H7 (cell line): ENCODE data around the gene CA12. TPM values are rescaled to one million over a fixed set of nuclear protein-coding genes. Genes with fewer than 3 reads are reported as not detected.
A peak's percentile ranks its signal among the peaks of the same experiment; 100 is the strongest.
"Not testable (repeated sequence)": the region's sequence is repeated elsewhere in the genome, so short reads cannot be mapped to it uniquely, and the experiment has no call there.

Experiments used
- DNase-seq: peaks from one replicate; pipeline ENCODE4 v3.0.0; 2012
- H3K27me3 ChIP-seq: 2 replicates; pipeline ENCODE4 v1.6.0; 2011; ENCODE audit warnings: mild to moderate bottlenecking, low read length; ENCODE audit not compliant: control insufficient read depth, insufficient read depth
- H3K36me3 ChIP-seq: replicated peaks from 2 replicates; pipeline ENCODE4 v1.5.1; 2011; ENCODE audit warnings: low read length; ENCODE audit not compliant: control insufficient read depth, insufficient read depth
- H3K4me3 ChIP-seq: 2 replicates; pipeline ENCODE4 v1.5.1; 2011; ENCODE audit warnings: low read depth, mild to moderate bottlenecking, control low read depth, low read length, moderate library complexity; ENCODE audit not compliant: insufficient read depth
- total RNA-seq: library from RNA; depleted of rRNA; stranded (reverse); fragments of >200 nt; shearing (Covaris generic); gene quantifications from 2 replicates; pipeline ENCODE4 v1.2.3, GENCODE V29; 2014; rRNA removed

The CA12 gene
- total RNA-seq = 0.70 and 1.9 TPM in 2 replicates

GRCh38 chr15:63381301-63382204, at the start of gene CA12:
Gene CA12 (minus strand): TSS chr15:63381846. CDS start chr15:63381720, 126 bp downstream.
- DNase-seq = peak; percentile 83
- Histone ChIP-seq H3K27me3 (peaks cover 24% of the 10 kb centered on the region), H3K36me3 (no peaks in the 10 kb centered on the region), H3K4me3 (peak within 1 kb of the TSS; percentile 41)

GRCh38 chr15:63430766-63431451, 49.3 kb upstream of the CA12 start:
- no peak for DNase-seq
- no peak overlapping the region for H3K4me3 ChIP-seq
- no peaks in the 10 kb centered on the region for H3K36me3 ChIP-seq
- no peaks in the 10 kb centered on the region for H3K27me3 ChIP-seq

GRCh38 chr15:63426552-63426951, 44.9 kb upstream of the CA12 start:
- Histone ChIP-seq H3K4me3 (no peak overlapping the region), H3K36me3 (no peaks in the 10 kb centered on the region), H3K27me3 (no peaks in the 10 kb centered on the region)
- no peak for DNase-seq

- Histone ChIP-seq H3K27me3 (no peaks in the 10 kb centered on the region), H3K4me3 (no peak overlapping the region), H3K36me3 (no peaks in the 10 kb centered on the region)
- no peak for DNase-seq
Measured at GRCh38 chr15:63425426-63425985, 43.9 kb upstream of the CA12 start.

GRCh38 chr15:63422891-63423590, 41.4 kb upstream of the CA12 start:
- no peak for DNase-seq
- Histone ChIP-seq H3K27me3 (no peaks in the 10 kb centered on the region), H3K36me3 (no peaks in the 10 kb centered on the region), H3K4me3 (no peak overlapping the region)

- DNase-seq = no peak
- Histone ChIP-seq H3K36me3 (no peaks in the 10 kb centered on the region), H3K27me3 (no peaks in the 10 kb centered on the region), H3K4me3 (no peak overlapping the region)
Measured at GRCh38 chr15:63421433-63421832, 39.8 kb upstream of the CA12 start.

- Histone ChIP-seq H3K36me3 (no peaks in the 10 kb centered on the region), H3K4me3 (no peak overlapping the region), H3K27me3 (no peaks in the 10 kb centered on the region)
- no peak for DNase-seq
Measured at GRCh38 chr15:63420333-63420747, 38.7 kb upstream of the CA12 start.

GRCh38 chr15:63418811-63419210, 37.2 kb upstream of the CA12 start:
- DNase-seq = no peak
- Histone ChIP-seq H3K27me3 (no peaks in the 10 kb centered on the region), H3K4me3 (no peak overlapping the region), H3K36me3 (no peaks in the 10 kb centered on the region)

- DNase-seq = no peak
- H3K36me3 ChIP-seq = no peaks in the 10 kb centered on the region
- H3K4me3 ChIP-seq = no peak overlapping the region
- H3K27me3 ChIP-seq = no peaks in the 10 kb centered on the region
Measured at GRCh38 chr15:63417721-63418120, 36.1 kb upstream of the CA12 start.

- not testable (repeated sequence) for H3K4me3 ChIP-seq, H3K36me3 ChIP-seq, DNase-seq, H3K27me3 ChIP-seq
Measured at GRCh38 chr15:63417274-63417673, 35.6 kb upstream of the CA12 start.

- no peaks in the 10 kb centered on the region for H3K36me3 ChIP-seq
- no peak for DNase-seq
- H3K4me3 ChIP-seq = no peak overlapping the region
- no peaks in the 10 kb centered on the region for H3K27me3 ChIP-seq
Measured at GRCh38 chr15:63414474-63415120, 33.0 kb upstream of the CA12 start.

- no peak for DNase-seq
- Histone ChIP-seq H3K36me3 (no peaks in the 10 kb centered on the region), H3K4me3 (no peak overlapping the region), H3K27me3 (no peaks in the 10 kb centered on the region)
Measured at GRCh38 chr15:63412551-63412950, 30.9 kb upstream of the CA12 start.

- Histone ChIP-seq H3K36me3 (no peaks in the 10 kb centered on the region), H3K27me3 (no peaks in the 10 kb centered on the region), H3K4me3 (no peak overlapping the region)
- no peak for DNase-seq
Measured at GRCh38 chr15:63411866-63412265, 30.2 kb upstream of the CA12 start.

GRCh38 chr15:63409179-63409578, 27.5 kb upstream of the CA12 start:
- Histone ChIP-seq H3K36me3 (no peaks in the 10 kb centered on the region), H3K4me3 (no peak overlapping the region), H3K27me3 (no peaks in the 10 kb centered on the region)
- DNase-seq = no peak
